Myocyte (in vitro differentiated cells): ENCODE results near the gene RANBP10. TPM values are rescaled to one million over a fixed set of nuclear protein-coding genes. Genes with fewer than 3 reads are reported as not detected.

ENCODE experiments used
- DNase-seq: peaks from one replicate; pipeline ENCODE4 v3.0.0-alpha.2; 2012; ENCODE audit warnings: low read depth
- total RNA-seq: library from RNA; depleted of rRNA; stranded (reverse); fragments of >200 nt; gene quantifications from 2 replicates; pipeline ENCODE4 v1.2.3, GENCODE V29; 2014

RANBP10 gene
- total RNA-seq, 1 donor from 2014 or later, result 6.9 TPM

DNA sequence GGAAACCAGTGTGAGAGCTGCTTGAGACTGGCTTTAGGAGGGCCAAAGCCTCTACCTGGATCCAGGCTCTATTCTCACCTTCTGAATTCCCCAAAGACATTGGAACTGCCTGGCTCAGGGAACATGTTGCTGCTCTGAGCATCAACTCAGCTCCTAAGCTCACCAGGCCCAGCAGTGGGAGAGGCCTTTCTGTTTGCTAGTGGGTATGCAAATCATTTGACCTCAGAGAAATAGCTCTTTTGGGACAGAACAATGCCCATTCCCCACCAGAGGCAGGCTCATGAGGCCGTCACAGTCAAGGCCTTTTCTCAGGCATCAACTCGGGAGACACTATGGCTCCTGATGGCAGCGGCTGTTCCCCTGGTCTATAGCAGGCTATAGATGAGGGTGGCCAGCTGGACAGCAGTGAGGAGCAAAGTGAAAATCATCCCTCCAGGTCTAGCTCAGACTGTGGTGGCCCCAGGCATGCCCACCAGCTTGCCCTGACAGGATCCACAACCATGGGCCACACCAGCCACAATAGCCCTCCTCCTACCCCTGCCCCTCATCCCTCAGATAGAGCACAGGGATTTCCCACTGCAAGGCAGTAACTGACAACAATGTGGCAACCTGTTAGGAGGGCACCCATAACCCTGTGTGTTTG, 56.8 kb downstream of the RANBP10 start:
- DNase-seq, result no peak

DNA sequence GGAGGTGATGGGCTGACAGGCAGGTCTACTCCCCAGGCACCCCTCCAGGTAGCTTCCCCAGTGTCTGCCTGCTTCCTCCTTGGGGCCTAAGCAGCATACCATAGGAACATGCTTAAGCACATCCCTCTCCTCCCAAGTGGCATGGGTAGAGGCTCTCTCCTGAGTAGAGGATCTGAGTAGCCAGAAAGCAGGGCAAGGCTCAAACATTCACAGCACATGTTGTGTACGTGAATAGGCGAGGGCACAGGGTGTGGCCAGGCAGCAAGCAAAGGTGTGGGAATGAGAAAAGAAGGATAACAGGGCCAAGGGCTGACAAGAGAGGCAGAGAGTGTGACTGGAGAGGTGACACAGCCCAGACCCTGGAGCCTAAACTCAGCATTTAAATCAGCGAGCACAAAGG, 57.5 kb downstream of the RANBP10 start:
- DNase-seq, result no peak

DNA sequence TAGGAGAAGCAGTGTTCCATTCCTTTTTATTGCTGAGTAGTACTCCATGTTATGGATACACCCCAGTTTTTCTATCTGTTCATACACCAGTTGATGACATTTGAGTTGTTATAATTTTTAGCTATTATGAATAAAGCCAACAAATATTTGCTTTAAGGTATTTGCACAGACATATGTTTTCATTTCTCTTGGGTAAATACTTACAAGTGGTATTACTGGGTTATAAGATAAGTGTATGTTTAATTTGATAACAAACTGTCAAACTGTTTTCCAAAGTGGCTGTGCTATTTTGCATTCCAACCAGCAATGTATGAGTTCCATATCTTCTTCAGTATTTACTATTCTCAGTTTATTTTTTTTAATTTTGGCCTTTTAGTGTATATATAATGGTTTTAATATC, 59.5 kb downstream of the RANBP10 start:
- no peak for DNase-seq

DNA sequence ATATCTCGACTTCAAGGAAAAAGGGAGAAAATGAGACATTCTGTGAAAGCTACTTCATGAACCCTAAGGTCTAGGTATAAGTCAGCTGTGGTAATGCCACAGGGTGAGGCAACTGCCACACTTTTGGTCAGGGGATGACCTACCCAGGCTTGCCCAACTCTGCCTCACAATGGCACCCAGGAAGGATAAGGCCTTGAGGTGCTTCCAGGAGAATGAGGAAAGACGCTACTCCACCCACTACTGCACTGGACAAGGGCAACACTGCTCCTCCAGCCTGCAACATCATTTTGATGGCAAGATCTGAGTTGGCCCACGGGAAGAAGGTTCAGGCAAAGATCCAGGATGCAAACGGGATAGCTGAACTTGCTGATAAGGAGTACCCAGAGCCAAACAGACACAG, 65.2 kb downstream of the RANBP10 start:
- no peak for DNase-seq

DNA sequence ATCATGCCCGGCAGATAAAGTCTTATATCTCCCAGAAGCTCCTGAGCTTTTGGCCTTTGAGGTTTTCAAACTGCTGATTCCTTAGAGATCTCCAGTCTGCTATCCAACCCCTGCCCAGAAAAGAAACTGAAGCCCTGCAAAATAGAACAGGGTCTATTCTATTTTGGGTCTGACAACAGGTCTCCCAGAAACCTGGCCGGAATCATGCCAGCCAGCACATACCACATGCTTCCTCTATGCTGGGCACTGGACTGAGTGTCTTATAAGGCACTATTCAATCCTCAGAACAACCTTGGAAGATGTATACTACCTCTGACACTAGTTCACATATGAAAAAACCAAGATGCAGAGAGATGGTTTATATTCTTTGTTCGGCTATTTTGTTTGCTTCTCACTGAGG, 66.0 kb downstream of the RANBP10 start:
- no peak for DNase-seq

DNA sequence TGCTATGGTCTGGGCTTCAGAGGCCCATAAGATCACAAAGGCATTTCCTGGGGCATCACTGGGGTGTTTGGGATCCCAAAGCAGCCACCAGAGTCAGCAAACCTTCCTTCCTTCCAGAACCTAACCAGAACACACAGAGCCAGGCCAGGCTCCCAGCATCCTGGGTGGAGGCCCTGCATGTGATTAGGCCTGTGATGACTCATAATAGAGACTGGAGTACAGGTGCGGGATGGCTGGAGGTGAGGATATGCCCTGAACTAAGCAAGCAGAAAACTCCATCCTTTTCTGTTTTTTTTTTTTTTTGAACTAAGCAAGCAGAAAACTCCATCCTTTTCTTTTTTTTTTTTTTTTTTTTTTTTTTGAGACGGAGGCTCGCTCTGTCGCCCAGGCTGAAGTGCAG, 69.5 kb downstream of the RANBP10 start:
- DNase-seq, result no peak

DNA sequence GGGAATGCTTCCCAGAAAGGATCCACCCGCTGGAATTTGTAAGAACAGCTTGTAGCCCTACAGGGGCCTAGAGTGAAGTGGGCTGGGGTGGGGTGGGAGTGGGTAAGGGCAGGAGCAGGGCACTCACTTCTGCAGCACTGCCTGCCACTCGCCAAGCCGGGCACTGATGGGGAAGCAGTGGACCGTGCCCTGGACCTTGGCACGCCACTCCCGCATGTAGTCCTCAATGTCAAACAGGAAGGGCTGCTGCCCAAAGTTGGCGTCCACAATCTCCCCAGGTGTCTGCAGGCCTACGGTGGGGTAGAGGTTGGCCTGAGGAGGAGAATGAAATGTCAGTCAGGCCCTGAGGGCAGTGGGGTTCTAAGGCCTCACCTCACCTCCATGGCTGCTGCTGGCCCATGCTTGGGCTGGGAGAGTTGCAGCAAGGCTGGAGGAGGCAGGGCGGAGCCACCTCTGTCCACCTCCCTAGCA, 71.6 kb downstream of the RANBP10 start:
- DNase-seq, result no peak

DNA sequence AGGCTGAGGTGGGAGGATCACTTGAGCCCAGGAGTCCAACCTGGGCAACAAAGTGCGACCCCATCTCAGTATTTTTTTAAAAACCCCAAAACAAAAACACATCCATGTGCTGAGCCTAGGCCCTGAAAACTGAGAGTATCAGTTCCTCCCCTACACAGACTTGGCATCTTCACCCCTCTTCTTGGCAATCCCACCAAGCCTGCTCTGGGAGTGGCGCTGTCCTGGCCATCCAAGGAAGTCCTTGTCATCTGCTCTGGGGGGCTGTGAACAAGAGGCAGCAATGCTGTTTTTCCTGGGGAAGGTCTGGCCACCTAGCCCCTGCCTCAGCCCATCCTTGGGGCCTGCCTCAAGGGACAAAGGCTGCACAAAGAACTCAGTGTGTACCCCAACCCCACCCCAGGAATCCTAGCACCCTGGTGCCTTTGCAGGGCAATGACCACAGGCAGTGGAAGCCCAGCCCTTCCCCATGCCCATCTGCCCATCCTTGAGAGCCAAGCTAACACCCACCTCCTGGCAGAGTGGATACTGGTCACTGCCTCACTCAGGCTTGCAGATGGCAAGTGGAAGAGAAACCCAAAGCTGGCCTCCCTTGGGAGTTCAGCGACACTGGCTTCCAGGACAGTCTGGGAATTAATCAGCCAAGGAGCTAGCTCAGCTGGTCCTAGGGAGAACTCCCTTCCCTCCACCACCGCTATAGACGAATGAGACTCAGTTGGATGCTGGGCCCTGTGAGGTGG, 72.5 kb downstream of the RANBP10 start:
- peak; percentile 20 for DNase-seq

DNA sequence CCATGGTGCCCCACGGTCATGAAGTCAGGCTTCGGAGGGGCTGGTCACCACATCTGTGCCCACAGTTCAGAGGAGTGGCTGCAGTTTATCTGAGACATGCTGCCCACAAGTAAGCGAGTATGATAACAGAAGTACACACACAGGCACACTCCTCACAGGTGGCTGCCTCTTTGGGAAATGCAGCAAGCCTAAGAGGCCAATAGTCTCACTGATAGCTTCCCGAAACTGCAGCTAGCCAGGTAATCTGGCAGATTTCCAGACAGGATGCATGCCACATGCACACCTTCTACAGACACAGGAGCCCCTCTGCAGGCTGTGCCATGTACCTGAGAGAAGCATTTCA, 74.6 kb downstream of the RANBP10 start:
- no peak for DNase-seq

DNA sequence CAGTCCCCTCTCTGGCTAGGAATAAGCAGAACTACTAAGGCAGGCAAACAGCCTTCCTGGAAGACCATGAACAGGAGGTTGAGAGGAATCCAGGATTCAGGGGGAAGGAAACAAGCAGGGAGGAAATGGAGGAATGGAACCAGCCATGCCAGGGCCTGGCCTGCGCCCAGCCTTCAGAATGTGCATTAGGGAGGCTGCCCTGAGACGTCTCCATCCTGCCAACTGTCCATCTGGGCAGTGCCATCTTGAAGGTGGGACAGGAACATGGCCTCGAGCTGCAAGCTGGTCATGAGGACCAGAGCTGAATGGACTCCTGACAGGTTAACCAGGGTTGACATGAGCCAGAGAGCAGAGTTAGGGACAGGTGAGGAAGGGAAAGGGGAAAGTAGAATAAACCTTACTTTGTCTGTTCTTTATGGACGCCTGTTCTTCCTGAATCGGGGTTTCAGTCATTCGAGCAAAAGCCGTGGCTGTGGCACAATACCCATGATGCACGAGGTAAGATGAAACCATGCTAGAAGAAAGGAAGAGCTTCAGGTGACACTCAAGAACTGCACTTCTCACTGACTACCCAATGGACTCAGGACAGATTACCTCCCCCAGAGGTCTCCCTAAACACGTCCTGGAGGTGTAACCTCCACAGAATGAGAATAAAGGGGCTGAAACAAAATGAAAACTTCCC, 75.1 kb downstream of the RANBP10 start:
- no peak for DNase-seq

DNA sequence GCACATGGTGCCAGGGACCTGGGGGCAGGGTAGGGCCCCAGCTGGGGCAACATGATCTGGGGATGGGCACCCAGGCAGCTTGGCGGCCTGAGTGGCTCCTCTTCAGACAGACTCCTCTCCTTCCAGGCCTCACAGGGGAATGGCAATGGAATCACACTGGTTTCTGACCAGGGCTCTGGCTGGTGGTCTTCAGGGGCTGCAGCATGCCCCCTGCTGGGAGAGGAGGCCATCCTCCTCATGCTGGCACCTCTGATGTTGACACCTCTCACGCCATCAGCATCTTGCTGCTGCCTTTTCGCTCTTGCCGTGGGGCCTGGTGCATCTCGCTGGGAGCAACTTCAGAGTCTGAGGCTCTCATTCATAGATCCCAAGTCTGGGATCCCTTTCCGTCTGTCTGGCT, 76.0 kb downstream of the RANBP10 start:
- DNase-seq, result no peak

DNA sequence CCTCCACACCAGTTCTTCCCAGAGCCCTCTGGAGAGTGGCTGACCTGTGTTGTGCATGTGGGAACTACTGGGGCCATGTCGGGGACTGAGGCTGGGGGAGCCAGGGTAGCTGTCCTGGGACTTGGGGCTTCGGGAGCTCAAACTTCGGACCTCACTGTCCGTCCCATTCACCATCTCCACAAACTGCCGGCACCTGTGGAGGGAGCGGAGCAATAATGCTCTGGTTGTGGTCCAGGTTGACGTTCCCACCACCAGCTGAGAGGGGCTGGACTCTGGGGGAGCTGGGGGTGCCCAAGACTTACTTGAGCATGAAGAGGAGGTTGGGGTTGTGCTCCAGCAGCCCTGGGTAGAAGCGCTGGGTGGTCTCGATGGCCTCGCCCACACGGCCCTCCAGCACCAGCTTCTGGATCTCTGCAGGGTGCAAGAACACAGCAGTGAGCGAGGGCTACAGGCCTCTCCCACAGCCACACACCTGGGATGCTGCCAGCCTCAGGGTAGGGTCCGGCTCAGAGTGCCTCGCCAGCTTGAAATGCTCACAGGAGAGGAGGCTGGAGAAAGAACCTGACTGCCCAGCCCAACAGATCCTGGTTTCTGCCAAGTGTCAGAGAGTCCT, 76.6 kb downstream of the RANBP10 start:
- no peak for DNase-seq

DNA sequence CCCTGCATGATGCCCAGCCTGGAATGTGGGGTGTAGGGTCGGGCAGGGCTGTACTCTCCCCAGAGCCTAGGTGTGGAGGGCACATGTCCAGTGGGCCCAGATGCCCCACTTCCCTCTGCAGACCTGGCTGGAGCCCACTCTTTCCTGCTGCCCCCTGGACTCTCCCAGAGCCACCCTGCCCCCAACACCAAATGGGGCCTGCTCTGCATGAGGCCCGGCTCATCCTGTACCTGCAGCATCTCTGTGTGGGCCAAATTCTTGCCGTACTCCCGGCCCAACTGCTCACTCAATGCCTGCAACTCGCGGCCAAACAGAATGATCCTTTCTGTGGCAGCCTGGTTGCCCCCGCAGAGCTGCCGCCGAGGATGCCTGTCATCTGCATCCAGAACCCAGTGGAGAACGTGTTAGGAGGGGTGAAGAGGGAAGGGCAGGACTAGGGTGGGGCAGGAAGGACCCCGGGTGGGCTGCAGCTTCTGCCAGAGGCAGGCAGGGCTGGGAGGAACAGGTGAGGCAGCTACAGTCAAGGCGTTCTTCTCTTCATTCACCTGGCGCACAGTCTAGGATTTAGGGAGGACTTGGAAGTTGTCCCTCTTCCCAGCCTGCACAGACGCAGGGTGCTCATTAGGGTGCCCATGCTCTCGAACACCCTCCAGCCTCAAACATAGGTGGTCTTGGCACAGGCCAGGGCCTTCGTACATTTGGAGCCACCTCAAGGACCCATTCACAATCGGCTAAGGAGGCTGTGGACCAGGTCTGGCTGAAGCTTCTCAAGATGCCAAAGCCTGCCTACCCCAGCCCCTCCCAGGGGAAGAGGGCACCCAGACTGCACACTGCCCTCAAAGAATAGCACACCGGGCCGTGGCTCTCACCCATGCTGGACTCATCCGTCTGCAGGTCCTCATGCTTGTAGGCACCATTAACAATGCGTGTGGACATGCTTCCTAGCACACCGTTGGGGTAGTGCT, 78.6 kb downstream of the RANBP10 start:
- DNase-seq, result no peak

DNA sequence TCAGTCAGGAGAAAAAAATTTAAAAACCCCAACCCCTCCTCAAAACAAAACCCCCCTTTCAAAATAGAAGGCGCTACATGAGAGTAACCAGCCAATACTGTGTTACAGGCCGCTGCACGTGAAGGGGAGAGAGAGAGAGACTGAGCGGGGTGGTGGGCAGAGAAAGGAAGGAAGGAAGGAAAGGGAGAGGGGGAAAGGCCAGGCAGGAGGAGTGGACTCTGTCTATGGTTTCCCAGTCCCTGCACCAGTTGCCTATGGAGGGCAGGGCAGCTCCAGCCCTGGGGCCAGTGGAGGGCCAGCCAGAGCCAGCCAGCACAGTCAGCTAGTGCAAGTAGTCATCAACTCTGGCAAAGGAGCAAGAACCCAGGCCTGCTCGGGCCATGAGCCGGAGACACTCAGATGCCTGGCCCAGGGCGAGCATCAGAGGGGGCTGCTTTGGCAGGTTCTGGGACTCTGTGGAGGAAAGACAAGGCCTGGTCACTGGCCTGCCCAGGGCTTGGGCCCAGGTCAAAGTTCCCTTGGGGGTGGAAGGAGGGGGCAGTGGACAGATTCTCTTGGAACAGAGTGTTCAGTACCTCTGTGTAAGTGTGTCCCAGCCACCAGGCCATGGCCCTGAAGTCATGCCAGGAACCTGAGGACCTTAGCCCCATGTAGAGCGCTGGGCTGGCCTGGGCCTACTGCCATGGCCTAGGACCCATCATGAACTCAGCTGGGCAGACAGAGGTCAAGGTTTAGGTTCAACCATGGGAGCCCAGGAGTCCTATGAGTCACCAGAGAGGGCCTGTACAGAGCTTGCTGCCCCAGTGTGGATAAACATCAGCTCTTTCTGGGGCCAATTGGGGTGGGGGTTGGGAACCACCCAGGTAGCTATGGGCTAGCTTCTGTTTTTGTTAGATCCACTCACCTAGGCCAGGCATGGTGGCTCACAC, 80.0 kb downstream of the RANBP10 start:
- DNase-seq, result no peak

DNA sequence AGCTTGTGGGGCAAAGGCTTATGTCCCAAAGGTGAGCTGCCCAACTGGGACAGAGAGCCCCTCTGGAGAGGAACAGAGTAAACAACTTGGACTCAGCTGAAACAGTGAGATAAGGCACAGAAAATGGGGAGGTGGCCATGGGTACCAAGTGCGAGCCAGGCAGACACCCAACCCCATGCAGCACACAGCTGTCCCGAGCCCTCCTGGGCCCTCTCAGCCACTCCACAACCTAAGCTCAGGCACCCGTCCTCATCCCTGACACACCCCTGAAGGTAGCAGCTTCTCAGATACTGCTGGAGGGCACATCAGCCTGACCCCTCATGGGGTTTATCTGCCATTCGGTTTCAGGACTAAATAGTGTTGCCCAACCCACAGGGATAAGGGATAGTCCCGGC, 82.5 kb downstream of the RANBP10 start:
- no peak for DNase-seq

DNA sequence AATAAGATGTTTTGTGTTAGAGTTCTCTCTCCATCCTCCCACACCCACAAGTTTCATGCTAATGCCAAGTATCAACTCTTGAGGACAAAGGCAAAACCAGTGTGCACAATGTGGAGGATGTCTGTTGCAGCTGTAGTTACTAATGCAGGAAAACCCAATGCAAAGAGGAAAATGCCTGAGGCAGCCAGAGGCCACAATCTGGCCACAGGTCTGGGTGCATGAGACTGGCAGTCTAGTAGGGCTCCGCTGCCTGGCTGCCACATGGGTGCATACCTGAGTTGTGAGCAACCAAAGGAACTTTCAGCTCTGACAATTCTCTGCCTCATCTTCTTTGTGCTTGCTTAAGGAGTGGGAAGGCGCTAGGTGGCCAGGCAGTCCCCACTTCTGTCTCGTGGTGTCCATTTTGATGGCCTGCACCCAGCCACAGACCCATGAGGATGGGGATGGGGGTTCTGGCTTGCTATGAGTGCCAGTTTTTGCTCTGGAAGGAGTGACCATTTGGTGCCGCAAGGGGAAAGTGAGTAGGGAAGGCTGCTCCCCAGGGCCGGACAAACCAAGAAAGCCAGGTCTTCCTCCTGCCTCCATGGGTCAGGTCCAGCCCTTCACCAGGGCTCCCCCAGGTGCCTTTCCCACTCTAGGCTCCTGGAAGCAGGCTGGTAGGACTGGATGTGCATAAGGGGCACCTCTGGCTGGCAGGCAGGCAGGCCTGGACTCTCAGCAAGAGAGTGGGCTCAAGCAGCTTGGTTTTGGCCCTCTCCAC, 83.0 kb downstream of the RANBP10 start:
- DNase-seq, result peak; percentile 52

DNA sequence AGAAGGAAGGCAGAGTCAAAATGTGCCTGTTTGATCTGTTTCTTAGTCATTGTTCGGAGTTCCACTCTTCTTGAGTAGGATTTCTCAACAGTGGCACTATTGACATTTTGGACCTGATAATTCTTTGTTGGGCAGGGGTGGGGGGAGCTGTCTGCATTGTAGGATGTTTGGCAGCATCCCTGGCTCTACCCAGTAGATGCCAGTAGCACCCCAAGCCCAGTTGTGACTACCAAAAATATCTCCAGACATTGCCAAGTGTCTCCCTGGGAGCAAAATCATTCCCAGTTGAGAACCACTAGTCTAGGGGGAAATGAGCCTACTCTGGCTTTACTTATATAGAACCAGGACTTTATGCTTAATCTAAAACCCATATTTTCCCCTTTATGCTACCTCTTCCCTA, 86.1 kb downstream of the RANBP10 start:
- peak; percentile 56 for DNase-seq

DNA sequence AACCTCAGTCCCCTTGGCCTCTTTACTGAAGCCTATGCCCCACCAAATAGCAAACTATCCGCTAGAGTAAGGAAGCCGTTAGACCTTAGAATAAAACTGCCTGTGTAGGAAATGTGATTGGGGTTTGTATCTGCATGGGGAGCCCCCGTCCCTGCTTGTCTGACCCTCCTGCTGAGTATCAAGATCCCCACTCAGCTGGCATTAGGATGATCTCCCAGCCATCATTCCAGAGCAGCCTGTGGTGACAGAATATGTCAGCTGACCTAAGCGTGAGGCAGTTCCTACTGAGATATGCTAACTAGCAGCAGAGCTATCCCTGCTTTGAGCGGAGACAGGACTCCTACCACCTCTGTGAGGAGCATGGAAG, 86.6 kb downstream of the RANBP10 start:
- DNase-seq, result peak; percentile 78
